LNCAP (cell line): Measurements from ENCODE around the gene CYP2U1.

ENCODE experiments used
- TF ChIP-seq, protein P1 (sequence below): fragments of 450-650 bp; IDR thresholded peaks from 2 replicates; pipeline ENCODE4 v1.5.1; 2017; ENCODE audit warnings: mild to moderate bottlenecking

CYP2U1 gene

DNA sequence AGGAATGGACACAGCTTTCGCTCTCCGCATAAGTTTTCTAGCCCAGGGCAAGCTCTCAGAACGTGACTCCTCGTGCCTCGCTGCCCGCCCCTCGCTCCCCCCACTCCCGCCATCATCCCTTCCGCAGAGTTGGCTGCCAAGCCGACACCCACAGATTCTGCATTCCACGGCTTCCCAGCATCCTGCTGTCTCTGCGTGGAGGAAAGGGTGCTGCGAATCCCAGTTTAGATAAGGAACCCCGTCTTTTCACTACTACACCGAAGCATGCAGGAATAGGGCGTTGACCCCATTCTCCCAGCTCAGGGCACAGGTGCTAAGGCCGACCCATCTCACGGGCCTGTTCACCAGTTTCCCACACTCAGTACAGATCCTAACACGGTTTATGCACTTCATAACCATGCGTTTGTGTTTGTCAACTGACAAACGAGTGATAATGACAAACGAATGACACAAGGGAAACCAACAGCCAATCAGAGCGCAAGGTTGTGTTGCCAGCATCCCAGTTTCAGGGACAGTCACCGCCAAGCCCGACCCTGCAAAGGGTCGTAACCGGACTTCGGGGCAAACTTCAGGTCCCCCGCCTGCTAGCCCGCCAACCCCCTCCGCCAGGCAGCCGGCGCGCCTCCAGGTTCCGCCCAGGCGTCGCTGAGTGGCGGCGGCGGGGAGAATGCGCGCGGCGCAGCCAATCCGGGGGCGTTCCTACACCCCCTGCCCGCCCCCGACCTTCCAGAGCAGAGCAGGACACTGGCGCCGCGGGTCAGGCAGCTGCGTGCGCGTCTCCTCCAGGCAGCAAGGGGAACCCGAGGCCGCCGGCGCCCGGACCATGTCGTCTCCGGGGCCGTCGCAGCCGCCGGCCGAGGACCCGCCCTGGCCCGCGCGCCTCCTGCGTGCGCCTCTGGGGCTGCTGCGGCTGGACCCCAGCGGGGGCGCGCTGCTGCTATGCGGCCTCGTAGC, at the start of gene CYP2U1:
Gene CYP2U1 (plus strand): TSS at position 729 of the 954 bp plus-strand sequence. CDS start 95 bp downstream, at position 824.
- TF ChIP-seq, protein P1, sequence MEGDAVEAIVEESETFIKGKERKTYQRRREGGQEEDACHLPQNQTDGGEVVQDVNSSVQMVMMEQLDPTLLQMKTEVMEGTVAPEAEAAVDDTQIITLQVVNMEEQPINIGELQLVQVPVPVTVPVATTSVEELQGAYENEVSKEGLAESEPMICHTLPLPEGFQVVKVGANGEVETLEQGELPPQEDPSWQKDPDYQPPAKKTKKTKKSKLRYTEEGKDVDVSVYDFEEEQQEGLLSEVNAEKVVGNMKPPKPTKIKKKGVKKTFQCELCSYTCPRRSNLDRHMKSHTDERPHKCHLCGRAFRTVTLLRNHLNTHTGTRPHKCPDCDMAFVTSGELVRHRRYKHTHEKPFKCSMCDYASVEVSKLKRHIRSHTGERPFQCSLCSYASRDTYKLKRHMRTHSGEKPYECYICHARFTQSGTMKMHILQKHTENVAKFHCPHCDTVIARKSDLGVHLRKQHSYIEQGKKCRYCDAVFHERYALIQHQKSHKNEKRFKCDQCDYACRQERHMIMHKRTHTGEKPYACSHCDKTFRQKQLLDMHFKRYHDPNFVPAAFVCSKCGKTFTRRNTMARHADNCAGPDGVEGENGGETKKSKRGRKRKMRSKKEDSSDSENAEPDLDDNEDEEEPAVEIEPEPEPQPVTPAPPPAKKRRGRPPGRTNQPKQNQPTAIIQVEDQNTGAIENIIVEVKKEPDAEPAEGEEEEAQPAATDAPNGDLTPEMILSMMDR, result no peak

DNA sequence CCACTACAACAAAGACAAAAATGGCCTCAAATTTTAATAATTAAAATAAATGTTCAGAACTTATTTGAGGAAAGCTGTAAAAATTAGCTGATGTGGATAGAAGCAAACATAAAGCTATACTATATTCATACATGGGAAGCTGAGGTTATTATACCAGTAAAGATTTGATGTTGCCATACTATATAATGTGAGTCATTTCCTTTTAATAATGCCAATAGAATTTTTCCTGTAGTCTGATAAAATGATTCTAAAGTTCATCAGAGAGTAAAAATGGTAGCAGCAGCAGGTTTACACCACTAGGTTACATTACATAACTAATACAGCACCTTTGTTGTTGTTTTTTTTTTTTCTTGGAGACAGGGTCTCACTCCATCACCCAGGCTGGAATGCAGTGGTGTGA, 45.5 kb upstream of the CYP2U1 start:
- TF ChIP-seq, protein P1, result no peak

DNA sequence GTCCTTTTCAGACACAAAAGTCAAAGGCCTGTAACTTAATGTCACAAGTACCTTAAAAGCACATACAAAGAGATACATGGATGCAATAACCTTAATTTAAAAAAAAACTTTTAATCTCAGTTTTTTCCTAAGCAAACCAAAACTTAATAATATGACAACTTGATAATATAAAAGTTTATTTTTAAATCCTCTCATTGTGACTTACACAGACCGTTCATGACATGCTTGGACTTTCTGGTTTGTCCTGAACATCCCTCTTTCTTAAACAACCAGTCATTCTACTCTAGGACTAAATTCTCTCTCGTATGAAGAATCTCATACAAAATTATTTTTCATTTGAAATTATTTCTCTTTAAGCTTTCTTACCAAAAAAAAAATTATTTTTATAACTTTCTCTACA, 43.1 kb upstream of the CYP2U1 start:
- TF ChIP-seq, protein P1, result no peak

DNA sequence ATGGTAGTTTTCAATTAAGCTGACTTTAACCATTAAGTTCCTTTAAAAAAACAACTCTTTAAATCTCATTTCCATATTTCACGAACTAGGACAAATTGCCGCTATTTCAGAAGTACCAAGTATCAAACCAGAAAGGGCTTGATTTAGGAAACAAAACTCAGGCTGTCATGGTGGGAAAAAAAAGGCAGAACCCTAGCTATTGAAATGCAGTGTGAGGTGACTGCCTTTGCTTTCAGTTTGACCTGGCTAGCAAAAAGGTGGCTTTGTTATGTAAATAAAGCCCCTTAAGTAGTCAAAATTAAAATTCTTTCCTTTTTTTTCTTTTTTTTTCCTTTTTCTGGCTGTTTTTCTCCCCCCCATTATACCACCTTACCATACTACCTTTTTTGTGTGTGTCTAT, 40.6 kb upstream of the CYP2U1 start:
- TF ChIP-seq, protein P1, result no peak

DNA sequence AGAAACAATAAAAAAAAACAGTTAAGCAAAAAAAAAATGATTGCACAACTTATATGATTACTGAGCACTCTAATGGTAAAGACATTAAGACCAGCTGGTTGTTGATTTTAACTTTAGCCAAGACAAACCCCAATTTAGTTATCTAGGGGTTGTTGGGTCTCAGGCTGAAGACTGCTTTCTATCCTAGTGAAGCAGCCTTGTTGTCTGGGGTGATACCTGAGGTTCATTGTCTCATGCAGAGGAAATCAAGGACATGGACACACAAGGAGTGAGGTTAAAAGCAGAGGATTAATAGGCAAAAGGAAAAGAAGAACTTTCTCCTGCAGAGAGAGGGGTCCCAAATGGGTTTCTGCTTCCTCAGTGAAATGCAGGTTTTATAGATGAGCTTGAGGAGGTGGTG, 40.0 kb upstream of the CYP2U1 start:
- TF ChIP-seq, protein P1, result no peak

DNA sequence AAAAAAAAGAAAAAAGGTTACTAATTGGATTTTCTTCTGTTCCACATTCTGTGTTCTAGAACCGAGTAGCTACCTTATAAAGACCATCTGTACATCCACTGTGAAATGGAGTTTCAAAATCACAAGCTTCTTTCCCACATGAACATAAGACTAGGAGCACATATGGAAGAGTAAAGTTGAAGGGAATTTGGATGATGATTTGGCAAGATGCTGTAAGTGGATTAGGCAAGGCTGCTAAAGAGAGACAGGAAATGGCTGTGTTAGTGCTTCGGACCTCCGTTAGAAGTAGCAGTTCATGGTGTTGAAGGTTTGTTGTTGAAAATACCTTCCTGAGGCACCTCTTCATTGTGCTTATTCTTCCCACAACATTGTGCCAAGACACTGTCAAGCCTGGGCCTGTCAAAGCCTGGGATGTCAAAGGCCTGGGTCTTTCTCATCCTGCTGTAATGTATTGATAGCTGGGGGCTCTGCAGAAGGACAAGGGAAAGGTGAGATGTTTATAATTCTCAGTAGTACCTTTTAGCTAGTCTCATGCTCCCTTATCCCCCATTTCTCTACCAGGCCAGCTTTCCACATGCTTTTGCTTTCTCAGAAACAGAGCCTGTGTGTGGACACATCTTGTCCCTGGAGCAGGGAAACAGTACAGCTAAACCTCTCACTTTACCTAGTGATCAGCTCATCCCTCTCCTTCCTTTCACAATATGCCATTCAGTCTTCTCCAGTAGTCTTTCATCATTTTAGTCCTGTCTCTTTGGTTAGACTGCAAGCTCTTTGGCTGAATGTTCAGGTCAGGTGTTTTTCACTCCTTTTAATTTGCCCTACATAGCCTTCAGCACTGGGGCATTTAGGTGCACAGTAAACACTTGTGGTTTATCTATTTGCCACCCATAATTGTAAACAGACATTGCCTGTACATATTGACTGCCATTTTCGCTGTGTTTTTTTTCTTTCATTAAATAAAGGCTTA, 37.9 kb upstream of the CYP2U1 start:
- TF ChIP-seq, protein P1, result no peak

DNA sequence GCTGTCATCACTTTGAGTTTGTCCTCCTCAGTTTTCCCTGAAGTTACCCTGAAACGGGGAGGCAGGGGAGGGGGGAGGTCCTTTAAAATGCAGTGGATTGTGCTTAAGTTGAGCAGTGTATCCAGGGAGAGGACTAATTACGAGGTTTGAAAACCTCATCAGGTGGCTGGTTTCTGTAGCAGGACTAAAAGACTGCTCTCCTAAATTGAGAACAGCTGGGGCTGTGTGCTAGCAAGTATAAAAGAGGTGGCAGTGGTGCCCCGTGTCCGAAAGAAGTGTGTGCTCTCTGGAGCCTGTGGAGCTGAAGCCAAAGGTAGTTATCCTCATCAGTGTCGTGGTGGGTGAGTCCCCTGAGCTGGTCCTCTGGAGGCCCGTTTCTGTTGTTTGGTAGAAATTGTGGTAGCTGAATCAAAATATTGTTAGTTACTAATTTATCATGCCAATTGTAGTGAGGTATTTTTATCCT, 37.2 kb upstream of the CYP2U1 start:
- TF ChIP-seq, protein P1, result no peak
